Measurements from ENCODE around the gene FANCG. TPM values are rescaled to one million over a fixed set of nuclear protein-coding genes. Genes with fewer than 3 reads are reported as not detected.

Gene FANCG
- total RNA-seq, 2 donors from 2014 or later, result 6.0 to 29.3 TPM

GRCh38 chr9:35056571-35057270 is 23.0 kb downstream of the FANCG start:
- ATAC-seq (no peak), DNase-seq (no peak)
- no peaks in the 10 kb centered on the region for H3K9me3 ChIP-seq
- H3K36me3 ChIP-seq (replicated peaks in 1 of 2; ENCODE audit: insufficient read depth in 1 of 2, low read depth in 2 of 2), result peaks cover 28 to 56% of the 10 kb centered on the region in 2 donors
- intact Hi-C loops (cut with DNase I), result no loop called here
- no peak for TF ChIP-seq POLR2A (IDR thresholded peaks at IDR 0.05)
- no peak for TF ChIP-seq CTCF (IDR thresholded peaks at IDR 0.05)
- no peak overlapping the region for H3K4me3 ChIP-seq
- WGBS, 2 donors, result 88 to 93% methylated on average over 9 of the region's 9 CpGs
- no peak overlapping the region for H3K27ac ChIP-seq
- no peaks in the 10 kb centered on the region for H3K27me3 ChIP-seq
- H3K4me1 ChIP-seq, result no peaks in the 10 kb centered on the region

GRCh38 chr9:35054871-35055644 is 24.7 kb downstream of the FANCG start:
- WGBS, 2 donors, result 95 to 97% methylated on average over 14 of the region's 14 CpGs

DNA sequence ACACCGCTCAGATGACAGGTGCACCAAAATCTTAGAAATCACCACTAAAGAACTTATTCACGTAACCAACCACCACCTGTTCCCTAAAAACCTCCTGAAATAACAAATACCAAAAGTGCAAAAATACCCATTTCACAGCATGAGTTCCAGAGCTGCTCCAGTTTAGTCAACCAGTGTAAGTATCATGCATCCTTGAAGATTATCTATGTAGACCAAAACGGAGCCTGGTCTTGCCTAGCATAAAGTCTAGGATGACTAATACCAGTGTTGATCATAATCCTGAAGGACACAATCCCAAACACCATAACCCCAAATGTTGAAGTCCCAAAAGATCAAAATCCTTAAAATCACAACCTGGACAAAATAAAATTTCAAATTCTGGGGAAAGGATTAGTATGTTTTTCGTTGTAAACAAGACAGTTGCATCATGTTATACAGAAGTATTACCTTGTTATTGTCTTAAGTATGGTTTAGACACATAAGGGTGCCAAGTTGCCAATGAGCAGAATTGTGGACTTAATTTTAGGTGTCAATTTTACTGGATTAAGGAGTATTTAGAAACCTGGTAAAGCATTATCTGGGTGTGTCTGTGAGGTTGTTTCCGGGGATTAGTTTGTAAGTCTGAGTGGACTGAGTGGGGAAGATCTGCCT is 25.4 kb downstream of the FANCG start:
- Histone ChIP-seq H3K4me1 (no peaks in the 10 kb centered on the region), H3K27ac (no peak overlapping the region), H3K4me3 (no peak overlapping the region), H3K27me3 (no peaks in the 10 kb centered on the region), H3K9me3 (no peaks in the 10 kb centered on the region), H3K36me3 (replicated peaks in 1 of 2; ENCODE audit: insufficient read depth in 1 of 2, low read depth in 2 of 2) (peaks cover 16 to 34% of the 10 kb centered on the region in 2 donors)
- TF ChIP-seq POLR2A (IDR thresholded peaks at IDR 0.05), result no peak
- ATAC-seq (no peak), DNase-seq (no peak)
- WGBS, 2 donors, result 55 to 72% methylated on average over 5 of the region's 5 CpGs
- intact Hi-C loops (cut with DNase I), result no loop called here

More at GRCh38 chr9:35054871-35055644, 24.7 kb downstream of the FANCG start:
- intact Hi-C loops (cut with DNase I), result no loop called here
- H3K36me3 ChIP-seq (replicated peaks in 1 of 2; ENCODE audit: insufficient read depth in 1 of 2, low read depth in 2 of 2), result peaks cover 16 to 41% of the 10 kb centered on the region in 2 donors
- no peaks in the 10 kb centered on the region for H3K27me3 ChIP-seq
- DNase-seq (no peak), ATAC-seq (no peak)
- H3K9me3 ChIP-seq, result no peaks in the 10 kb centered on the region
- H3K27ac ChIP-seq, result no peak overlapping the region
- no peaks in the 10 kb centered on the region for H3K4me1 ChIP-seq
- H3K4me3 ChIP-seq, result no peak overlapping the region
- TF ChIP-seq CTCF (IDR thresholded peaks at IDR 0.05), result no peak
- no peak for TF ChIP-seq POLR2A (IDR thresholded peaks at IDR 0.05)

DNA sequence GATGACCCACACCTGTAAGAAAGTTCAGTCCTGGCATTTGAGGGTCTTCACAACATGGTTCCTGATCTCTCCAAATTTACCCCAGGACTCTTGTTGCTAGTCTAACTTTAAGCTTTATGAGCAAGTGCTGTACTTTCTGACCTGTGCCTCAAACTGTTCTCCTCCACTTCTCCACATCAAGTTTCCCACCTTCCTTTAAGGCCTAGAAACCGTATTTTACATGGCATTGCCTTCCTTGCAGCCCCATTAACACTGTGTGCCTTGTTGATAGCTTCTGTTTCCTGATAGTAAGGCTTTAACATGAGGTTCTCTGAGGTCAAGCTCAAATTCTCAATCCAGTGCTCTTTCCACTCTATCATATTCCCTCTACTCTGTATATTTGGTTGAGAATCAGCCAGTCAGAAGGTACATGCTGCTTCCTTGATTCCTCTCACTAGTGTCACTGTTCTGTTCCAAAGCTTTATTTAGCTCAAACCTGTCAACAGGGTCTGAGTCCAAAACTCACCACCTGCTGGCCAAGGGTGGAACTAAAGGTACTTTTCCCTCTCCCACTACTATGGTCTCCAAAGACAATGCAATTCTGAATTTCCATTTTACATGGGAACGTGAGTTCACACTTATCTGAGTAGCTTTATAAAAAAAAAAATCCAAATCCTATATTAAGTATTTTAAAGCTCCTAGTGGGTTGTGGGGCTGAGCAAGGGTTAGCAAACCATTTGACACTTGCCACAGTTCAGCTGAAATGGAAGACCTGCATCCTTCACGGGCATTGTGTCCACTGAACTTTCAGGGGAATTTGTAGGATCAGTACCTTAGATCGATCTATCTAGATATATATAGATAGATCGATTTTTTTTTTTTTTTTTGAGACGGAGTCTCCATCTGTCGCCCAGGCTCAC is 28.4 kb downstream of the FANCG start:
- intact Hi-C loops (cut with DNase I), result no loop called here
- H3K36me3 ChIP-seq (replicated peaks in 1 of 2; ENCODE audit: insufficient read depth in 1 of 2, low read depth in 2 of 2), result peaks cover 0 to 14% of the 10 kb centered on the region in 2 donors
- H3K4me3 ChIP-seq, result no peak overlapping the region
- 71 to 80% methylated on average over 7 of the region's 7 CpGs for WGBS, 2 donors
- no peaks in the 10 kb centered on the region for H3K27me3 ChIP-seq
- peak; percentile 84 for ATAC-seq
- TF ChIP-seq CTCF (IDR thresholded peaks at IDR 0.05), result peak; percentile 21 to 66 (median 59)
- no peak for TF ChIP-seq POLR2A (IDR thresholded peaks at IDR 0.05)
- H3K27ac ChIP-seq, result peak overlapping the region in 1 of 4 donors; percentile 16
- peak; percentile 44 to 62 (median 52) for DNase-seq
- no peaks in the 10 kb centered on the region for H3K9me3 ChIP-seq
- no peaks in the 10 kb centered on the region for H3K4me1 ChIP-seq
